ENCODE results near the gene LRRC27. TPM values are rescaled to one million over a fixed set of nuclear protein-coding genes. Genes with fewer than 3 reads are reported as not detected.

The LRRC27 gene
- total RNA-seq, 1 donor from 2014 or later, result 13.8 TPM

DNA sequence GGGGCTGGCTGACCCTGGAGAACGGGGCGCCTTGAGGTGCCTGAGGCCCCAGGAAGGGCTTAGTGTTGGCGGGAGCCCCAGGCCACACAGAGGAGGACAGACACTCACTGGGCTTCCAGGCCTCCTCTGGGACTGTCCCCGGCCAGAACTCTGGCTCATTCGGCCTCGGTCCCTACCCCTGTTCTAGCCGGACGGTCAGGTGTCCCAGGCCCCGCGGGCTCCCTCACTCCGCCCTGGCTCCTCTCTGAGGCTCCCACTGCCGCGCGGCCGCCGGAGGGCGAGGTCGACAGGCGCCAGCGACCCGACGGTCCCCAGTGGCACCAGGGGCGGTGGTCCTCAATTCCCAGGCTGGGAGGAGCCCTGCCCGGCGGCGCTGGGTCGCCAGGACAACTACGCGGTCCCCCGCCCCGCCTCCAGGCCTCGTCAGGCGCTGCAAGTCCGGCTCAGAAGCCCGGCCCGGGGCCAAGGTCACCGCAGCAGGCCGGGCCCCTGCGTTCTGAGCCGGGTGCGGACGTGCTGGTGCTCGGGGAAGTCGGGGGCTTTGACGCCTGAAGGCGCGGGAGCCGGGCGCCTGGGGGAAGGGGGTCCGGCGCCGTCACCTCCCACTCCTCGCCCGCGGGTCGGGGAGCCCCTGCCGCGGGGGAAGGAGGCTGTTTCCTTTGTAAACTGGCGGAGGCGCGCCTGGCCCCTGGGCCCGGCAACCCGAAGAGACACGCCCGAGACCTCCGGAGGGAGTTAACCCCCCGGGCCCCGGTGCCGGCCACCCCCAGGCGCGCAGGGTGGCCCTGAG is 63.9 kb downstream of the LRRC27 start:
- H3K27ac Mint-ChIP-seq (ENCODE audit: unreplicated experiment), result no peak overlapping the region
- no peak overlapping the region for H3K4me3 Mint-ChIP-seq (ENCODE audit: unreplicated experiment)
- peak; percentile 89 for DNase-seq
- H3K4me1 Mint-ChIP-seq (ENCODE audit: low read depth, unreplicated experiment), result peaks cover 7% of the 10 kb centered on the region
- H3K27me3 Mint-ChIP-seq (ENCODE audit: unreplicated experiment), result peaks cover 5% of the 10 kb centered on the region
- peaks cover 8% of the 10 kb centered on the region for H3K9me3 Mint-ChIP-seq (ENCODE audit: unreplicated experiment)
- peaks cover 9% of the 10 kb centered on the region for H3K36me3 Mint-ChIP-seq (ENCODE audit: unreplicated experiment)
- TF ChIP-seq, protein P1, sequence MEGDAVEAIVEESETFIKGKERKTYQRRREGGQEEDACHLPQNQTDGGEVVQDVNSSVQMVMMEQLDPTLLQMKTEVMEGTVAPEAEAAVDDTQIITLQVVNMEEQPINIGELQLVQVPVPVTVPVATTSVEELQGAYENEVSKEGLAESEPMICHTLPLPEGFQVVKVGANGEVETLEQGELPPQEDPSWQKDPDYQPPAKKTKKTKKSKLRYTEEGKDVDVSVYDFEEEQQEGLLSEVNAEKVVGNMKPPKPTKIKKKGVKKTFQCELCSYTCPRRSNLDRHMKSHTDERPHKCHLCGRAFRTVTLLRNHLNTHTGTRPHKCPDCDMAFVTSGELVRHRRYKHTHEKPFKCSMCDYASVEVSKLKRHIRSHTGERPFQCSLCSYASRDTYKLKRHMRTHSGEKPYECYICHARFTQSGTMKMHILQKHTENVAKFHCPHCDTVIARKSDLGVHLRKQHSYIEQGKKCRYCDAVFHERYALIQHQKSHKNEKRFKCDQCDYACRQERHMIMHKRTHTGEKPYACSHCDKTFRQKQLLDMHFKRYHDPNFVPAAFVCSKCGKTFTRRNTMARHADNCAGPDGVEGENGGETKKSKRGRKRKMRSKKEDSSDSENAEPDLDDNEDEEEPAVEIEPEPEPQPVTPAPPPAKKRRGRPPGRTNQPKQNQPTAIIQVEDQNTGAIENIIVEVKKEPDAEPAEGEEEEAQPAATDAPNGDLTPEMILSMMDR (IDR thresholded peaks at IDR 0.05; ENCODE audit: partially characterized antibody, unreplicated experiment), result peak; percentile 27

DNA sequence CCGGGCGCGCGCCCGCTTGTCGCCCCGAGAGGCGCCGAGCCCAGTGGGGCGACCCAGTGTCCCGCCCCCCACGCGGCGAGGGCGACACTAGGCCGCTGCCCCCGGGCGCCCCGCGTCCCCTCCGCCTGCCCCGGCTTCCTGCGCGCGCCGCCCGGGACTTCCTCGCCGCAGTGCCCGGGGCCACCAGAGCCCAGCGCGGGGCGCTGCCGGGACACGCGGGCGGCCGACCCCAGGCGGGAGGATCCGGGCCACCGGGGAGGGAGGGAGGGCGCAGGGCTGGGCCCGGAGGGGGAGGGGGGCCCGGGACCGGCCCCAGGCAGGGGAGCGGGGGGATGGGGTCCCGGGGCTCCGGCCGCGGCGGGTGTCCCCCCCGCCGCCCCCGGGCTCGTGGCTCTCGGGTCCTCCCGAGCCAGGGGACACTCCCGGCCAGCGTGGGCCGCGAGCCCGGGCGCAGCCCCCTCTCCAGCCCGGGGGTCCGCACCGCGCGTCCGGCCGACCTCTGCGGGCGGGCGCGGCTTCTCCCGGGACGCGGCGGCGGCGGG is 64.6 kb downstream of the LRRC27 start:
- Mint-ChIP-seq H3K27me3 (ENCODE audit: unreplicated experiment) (peaks cover 5% of the 10 kb centered on the region), H3K4me1 (ENCODE audit: low read depth, unreplicated experiment) (peaks cover 7% of the 10 kb centered on the region), H3K4me3 (ENCODE audit: unreplicated experiment) (no peak overlapping the region), H3K9me3 (ENCODE audit: unreplicated experiment) (peaks cover 8% of the 10 kb centered on the region), H3K27ac (ENCODE audit: unreplicated experiment) (no peak overlapping the region), H3K36me3 (ENCODE audit: unreplicated experiment) (peaks cover 9% of the 10 kb centered on the region)
- TF ChIP-seq, protein P1 (IDR thresholded peaks at IDR 0.05; ENCODE audit: partially characterized antibody, unreplicated experiment), result peak; percentile 20
- peak; percentile 75 for DNase-seq

DNA sequence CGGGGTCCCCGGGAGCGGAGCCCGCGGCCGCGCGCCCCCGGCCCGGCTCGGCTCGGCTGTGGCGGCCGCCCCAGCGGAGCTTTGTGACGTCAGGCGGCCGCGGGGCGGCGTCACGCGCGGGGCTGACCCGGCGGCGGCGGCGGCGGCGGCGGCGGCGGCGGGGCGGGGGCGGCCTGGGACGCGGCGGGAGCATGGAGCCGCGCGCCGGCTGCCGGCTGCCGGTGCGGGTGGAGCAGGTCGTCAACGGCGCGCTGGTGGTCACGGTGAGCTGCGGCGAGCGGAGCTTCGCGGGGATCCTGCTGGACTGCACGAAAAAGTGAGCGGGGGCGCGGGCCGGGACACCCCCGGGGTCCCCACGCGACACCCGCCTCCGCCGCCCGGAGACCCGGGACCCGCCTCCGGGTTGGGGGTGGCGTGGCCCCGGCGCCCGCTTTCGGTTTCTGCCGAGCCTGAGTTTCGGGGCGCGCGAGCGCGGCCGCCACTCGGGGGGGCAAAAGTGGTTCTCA is 65.1 kb downstream of the LRRC27 start, which contains the start of gene PWWP2B:
TSS of gene PWWP2B (plus strand) at position 165 of the 506 bp plus-strand sequence. CDS start at position 192, 27 bp downstream.
- Mint-ChIP-seq H3K36me3 (ENCODE audit: unreplicated experiment) (peaks cover 6% of the 10 kb centered on the region), H3K27me3 (ENCODE audit: unreplicated experiment) (peaks cover 2% of the 10 kb centered on the region), H3K4me1 (ENCODE audit: low read depth, unreplicated experiment) (peaks cover 7% of the 10 kb centered on the region), H3K27ac (ENCODE audit: unreplicated experiment) (peak within 1 kb of the TSS; percentile 98), H3K4me3 (ENCODE audit: unreplicated experiment) (peak within 1 kb of the TSS; percentile 94), H3K9me3 (ENCODE audit: unreplicated experiment) (peaks cover 8% of the 10 kb centered on the region)
- TF ChIP-seq, protein P1 (IDR thresholded peaks at IDR 0.05; ENCODE audit: partially characterized antibody, unreplicated experiment), result no peak
- peak; percentile 70 for DNase-seq

DNA sequence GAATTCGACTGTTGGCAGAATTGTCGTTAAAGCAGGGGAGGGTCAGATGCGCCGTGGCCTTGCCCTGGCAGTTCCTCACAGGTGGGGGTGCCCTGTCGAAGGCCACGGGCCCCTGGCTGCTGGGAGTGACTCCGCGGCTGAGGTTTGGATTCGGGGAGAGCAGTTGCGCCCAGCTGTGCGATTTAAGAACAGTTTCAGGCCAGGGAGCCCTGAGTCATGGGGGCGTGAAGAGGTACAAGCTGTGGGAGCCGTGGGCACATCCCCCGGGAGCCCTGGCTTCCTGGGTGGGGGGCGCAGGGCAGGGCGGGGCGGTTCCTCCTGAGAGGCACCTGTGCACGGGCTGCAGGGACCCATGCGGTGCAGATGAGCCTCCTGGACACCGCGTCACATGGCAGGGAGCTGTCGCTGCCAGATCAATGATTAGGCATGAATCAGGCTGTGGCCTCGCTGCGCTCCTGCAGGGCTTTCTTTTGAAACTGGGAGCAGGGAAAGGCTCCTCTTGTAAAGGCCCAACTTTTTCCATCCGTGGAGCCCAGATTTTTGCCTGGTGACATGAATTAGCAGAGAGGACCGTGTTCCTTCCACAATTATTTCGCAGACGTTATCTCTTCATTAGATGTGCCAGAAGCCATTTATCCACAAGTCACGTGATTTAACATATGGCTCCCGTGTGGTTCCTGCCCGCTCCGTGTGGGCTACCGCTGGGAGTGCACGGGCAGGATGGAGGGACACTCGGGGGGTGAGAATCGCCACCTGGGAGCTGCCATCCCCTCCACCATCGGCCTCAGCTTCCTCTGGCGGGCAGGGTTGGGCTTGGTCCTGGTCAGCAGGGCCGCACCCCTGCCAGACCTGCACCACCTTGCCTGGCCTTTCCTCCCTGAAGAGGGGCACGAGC is 65.9 kb downstream of the LRRC27 start:
- DNase-seq, result peak; percentile 75

More for the DNA sequence above, 65.9 kb downstream of the LRRC27 start:
- Mint-ChIP-seq H3K4me3 (ENCODE audit: unreplicated experiment) (peak overlapping the region; percentile 94), H3K4me1 (ENCODE audit: low read depth, unreplicated experiment) (peaks cover 7% of the 10 kb centered on the region), H3K9me3 (ENCODE audit: unreplicated experiment) (peaks cover 8% of the 10 kb centered on the region), H3K36me3 (ENCODE audit: unreplicated experiment) (no peaks in the 10 kb centered on the region), H3K27me3 (ENCODE audit: unreplicated experiment) (peaks cover 2% of the 10 kb centered on the region), H3K27ac (ENCODE audit: unreplicated experiment) (peak overlapping the region; percentile 98)
- TF ChIP-seq, protein P1 (IDR thresholded peaks at IDR 0.05; ENCODE audit: partially characterized antibody, unreplicated experiment), result no peak
